CD14-positive monocyte (primary cell): ENCODE data around the gene TGFB1I1. TPM values are rescaled to one million over a fixed set of nuclear protein-coding genes. Genes with fewer than 3 reads are reported as not detected.

ENCODE experiments used
- DNase-seq, 3 donors: peaks; one replicate each; pipeline ENCODE4 v3.0.0-alpha.2; 2011 to 2022
- H2AFZ ChIP-seq: 2 replicates; pipeline ENCODE4 v1.6.0; 2012; ENCODE audit warnings: mild to moderate bottlenecking, low read depth, low read length, inconsistent platforms; ENCODE audit not compliant: insufficient read depth, poor library complexity, severe bottlenecking
- H3K27ac ChIP-seq, 2 donors: 1 replicate in 1 of 2; 2 replicates in 1 of 2; pipeline ENCODE4 v1.5.1; 2012 to 2013; ENCODE audit warnings: low read length in 2 of 2, control low read depth in 1 of 2, inconsistent platforms in 1 of 2, low read depth in 1 of 2, mild to moderate bottlenecking in 1 of 2
- H3K27me3 ChIP-seq, 2 donors: one replicate each; pipeline versions ENCODE4 v1.6.0 to v1.6.1; 2011 to 2013; ENCODE audit warnings: low read length in 2 of 2; ENCODE audit not compliant: control insufficient read depth in 2 of 2, insufficient read depth in 2 of 2
- H3K36me3 ChIP-seq, 2 donors: replicated peaks in 1 of 2; 1 replicate in 1 of 2; 2 replicates in 1 of 2; pipeline versions ENCODE4 v1.5.1 to v1.6.1; 2012 to 2013; ENCODE audit warnings: low read length in 2 of 2, control low read depth in 1 of 2, inconsistent platforms in 1 of 2, mild to moderate bottlenecking in 1 of 2; ENCODE audit not compliant: insufficient read depth in 2 of 2, control insufficient read depth in 1 of 2
- H3K4me1 ChIP-seq, 2 donors: 1 replicate in 1 of 2; 2 replicates in 1 of 2; pipeline versions ENCODE4 v1.5.1 to v1.6.1; 2012 to 2013; ENCODE audit warnings: low read length in 2 of 2, control low read depth in 1 of 2, inconsistent platforms in 1 of 2, mild to moderate bottlenecking in 1 of 2, moderate library complexity in 1 of 2; ENCODE audit not compliant: insufficient read depth in 2 of 2, control insufficient read depth in 1 of 2
- H3K4me2 ChIP-seq: replicated peaks from 2 replicates; pipeline ENCODE3; 2012; ENCODE audit warnings: low read length, moderate library complexity, mild to moderate bottlenecking; ENCODE audit not compliant: poor library complexity, severe bottlenecking; ENCODE audit errors: extremely low read depth
- H3K4me3 ChIP-seq, 3 experiments: fragments of 200-600 bp in 1 of 3; sonication (generic) in 1 of 3; replicated peaks in 1 of 3; 1 replicate in 2 of 3; 2 replicates in 1 of 3; pipeline ENCODE4 v1.5.1; 2011 to 2013; ENCODE audit warnings: low read length in 3 of 3, mild to moderate bottlenecking in 3 of 3, control low read depth in 2 of 3, low read depth in 2 of 3, inconsistent platforms in 1 of 3, moderate library complexity in 1 of 3
- H3K79me2 ChIP-seq: 2 replicates; pipeline ENCODE4 v1.6.0; 2012; ENCODE audit warnings: mild to moderate bottlenecking, control low read depth, inconsistent platforms, low read length, moderate library complexity; ENCODE audit not compliant: insufficient read depth
- H3K9ac ChIP-seq: 2 replicates; pipeline ENCODE4 v1.6.0; 2017; ENCODE audit warnings: low read length, mild to moderate bottlenecking; ENCODE audit not compliant: insufficient read depth, poor library complexity, severe bottlenecking
- H3K9me3 ChIP-seq, 2 donors: replicated peaks in 1 of 2; 1 replicate in 1 of 2; 2 replicates in 1 of 2; pipeline versions ENCODE4 v1.5.1 to v1.6.1; 2012 to 2013; ENCODE audit warnings: low read length in 2 of 2, control low read depth in 1 of 2; ENCODE audit not compliant: control insufficient read depth in 1 of 2, insufficient read depth in 1 of 2
- H4K20me1 ChIP-seq: 2 replicates; pipeline ENCODE4 v1.6.0; 2012; ENCODE audit warnings: mild to moderate bottlenecking, low read length, control low read depth, moderate library complexity; ENCODE audit not compliant: insufficient read depth
- H3K27ac Mint-ChIP-seq, 7 donors: one replicate each; pipeline ENCODE4 v1.8.0; 2020; ENCODE audit warnings: mild to moderate bottlenecking in 7 of 7, mixed read lengths in 7 of 7, moderate library complexity in 6 of 7, inconsistent platforms in 2 of 7
- H3K27me3 Mint-ChIP-seq, 3 donors: one replicate each; pipeline ENCODE4 v1.8.0; 2021 to 2022; ENCODE audit warnings: low read depth in 3 of 3, mild to moderate bottlenecking in 3 of 3, mixed read lengths in 3 of 3, moderate library complexity in 3 of 3, inconsistent platforms in 1 of 3
- H3K36me3 Mint-ChIP-seq, 2 donors: one replicate each; pipeline ENCODE4 v1.8.0; 2020; ENCODE audit warnings: mixed read lengths in 2 of 2, inconsistent platforms in 1 of 2, mild to moderate bottlenecking in 1 of 2
- H3K4me1 Mint-ChIP-seq: one replicate; pipeline ENCODE4 v1.8.0; 2020; ENCODE audit warnings: mild to moderate bottlenecking, mixed read lengths
- H3K4me3 Mint-ChIP-seq, 2 donors: one replicate each; pipeline ENCODE4 v1.8.0; 2020; ENCODE audit warnings: mild to moderate bottlenecking in 2 of 2, mixed read lengths in 2 of 2, moderate library complexity in 1 of 2
- H3K9me3 Mint-ChIP-seq, 7 donors: one replicate each; pipeline ENCODE4 v1.8.0; 2020 to 2022; ENCODE audit warnings: mixed read lengths in 7 of 7, mild to moderate bottlenecking in 6 of 7, moderate library complexity in 6 of 7, inconsistent platforms in 2 of 7
- WGBS: methylation state at CpG from one replicate; pipeline ENCODE4 v1.1.5; 2013; ENCODE audit warnings: missing lambda C conversion rate; ENCODE audit not compliant: insufficient coverage; 5-methylcytosine and 5-hydroxymethylcytosine counted together
- intact Hi-C, 2 donors: fragments of 100-400 bp; cut with micrococcal nuclease; formaldehyde crosslinking; loops; one replicate each; pipeline versions ENCODE4 v1.15.0 to v1.15.1; 2023
- polyA plus RNA-seq, 3 donors: library from polyadenylated mRNA; depleted of rRNA in 1 of 3; unstranded in 2 of 3; stranded (reverse) in 1 of 3; fragments of 300-500 nt in 2 of 3; fragments of >200 nt in 1 of 3; fragmentation: Illumina TruSeq in 2 of 3; gene quantifications; 1 replicate in 2 of 3; 2 replicates in 1 of 3; pipeline ENCODE4 v1.2.3, GENCODE V29; 2012 to 2021
- TF ChIP-seq, protein P1 (sequence below): fragments of 200-600 bp; IDR thresholded peaks from one replicate; pipeline ENCODE4 v1.8.0; 2022; ENCODE audit warnings: antibody characterized with exemption, mild to moderate bottlenecking

TGFB1I1 gene
- polyA plus RNA-seq, 3 donors = 0.11 to 0.16 TPM; not detected in 1

DNA sequence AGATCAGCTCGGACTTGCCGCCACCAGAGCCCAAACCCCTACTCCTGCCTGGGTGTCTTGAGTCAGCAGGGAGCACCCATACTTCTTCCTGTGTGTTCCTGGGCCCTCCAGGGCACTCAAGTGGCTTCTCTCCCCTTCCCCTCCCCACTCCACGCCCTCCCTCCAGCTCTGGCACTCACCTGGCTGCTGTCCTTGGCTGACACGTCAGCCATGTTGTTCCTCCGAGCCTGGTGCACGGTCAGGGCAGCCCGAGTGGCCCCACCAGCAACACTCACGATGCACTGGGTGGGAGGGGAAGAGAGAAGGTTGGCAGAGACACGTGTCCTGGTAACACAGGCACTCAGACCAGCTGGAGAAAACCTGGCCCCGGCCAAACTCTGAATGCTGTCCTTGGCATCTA lies 24.7 kb downstream of the TGFB1I1 start:
- Mint-ChIP-seq H3K4me3 (no peak overlapping the region), H3K9me3 (no peaks in the 10 kb centered on the region), H3K27me3 (no peaks in the 10 kb centered on the region), H3K4me1 (no peaks in the 10 kb centered on the region), H3K27ac (no peak overlapping the region), H3K36me3 (peaks cover 71 to 81% of the 10 kb centered on the region in 2 donors)
- no peaks in the 10 kb centered on the region for H3K9me3 ChIP-seq
- H3K36me3 ChIP-seq = peaks cover 60 to 89% of the 10 kb centered on the region in 2 donors
- 96% methylated on average over 8 of the region's 10 CpGs for WGBS
- intact Hi-C loops = no loop called here
- H3K4me1 ChIP-seq = no peaks in the 10 kb centered on the region
- no peak for DNase-seq
- no peaks in the 10 kb centered on the region for H3K27me3 ChIP-seq
- no peaks in the 10 kb centered on the region for H4K20me1 ChIP-seq
- no peak overlapping the region for H3K27ac ChIP-seq
- no peaks in the 10 kb centered on the region for H3K79me2 ChIP-seq
- no peak overlapping the region for H2AFZ ChIP-seq
- no peak overlapping the region for H3K9ac ChIP-seq
- H3K4me2 ChIP-seq = no peak overlapping the region
- H3K4me3 ChIP-seq = no peak overlapping the region
- TF ChIP-seq, protein P1, sequence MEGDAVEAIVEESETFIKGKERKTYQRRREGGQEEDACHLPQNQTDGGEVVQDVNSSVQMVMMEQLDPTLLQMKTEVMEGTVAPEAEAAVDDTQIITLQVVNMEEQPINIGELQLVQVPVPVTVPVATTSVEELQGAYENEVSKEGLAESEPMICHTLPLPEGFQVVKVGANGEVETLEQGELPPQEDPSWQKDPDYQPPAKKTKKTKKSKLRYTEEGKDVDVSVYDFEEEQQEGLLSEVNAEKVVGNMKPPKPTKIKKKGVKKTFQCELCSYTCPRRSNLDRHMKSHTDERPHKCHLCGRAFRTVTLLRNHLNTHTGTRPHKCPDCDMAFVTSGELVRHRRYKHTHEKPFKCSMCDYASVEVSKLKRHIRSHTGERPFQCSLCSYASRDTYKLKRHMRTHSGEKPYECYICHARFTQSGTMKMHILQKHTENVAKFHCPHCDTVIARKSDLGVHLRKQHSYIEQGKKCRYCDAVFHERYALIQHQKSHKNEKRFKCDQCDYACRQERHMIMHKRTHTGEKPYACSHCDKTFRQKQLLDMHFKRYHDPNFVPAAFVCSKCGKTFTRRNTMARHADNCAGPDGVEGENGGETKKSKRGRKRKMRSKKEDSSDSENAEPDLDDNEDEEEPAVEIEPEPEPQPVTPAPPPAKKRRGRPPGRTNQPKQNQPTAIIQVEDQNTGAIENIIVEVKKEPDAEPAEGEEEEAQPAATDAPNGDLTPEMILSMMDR = no peak

DNA sequence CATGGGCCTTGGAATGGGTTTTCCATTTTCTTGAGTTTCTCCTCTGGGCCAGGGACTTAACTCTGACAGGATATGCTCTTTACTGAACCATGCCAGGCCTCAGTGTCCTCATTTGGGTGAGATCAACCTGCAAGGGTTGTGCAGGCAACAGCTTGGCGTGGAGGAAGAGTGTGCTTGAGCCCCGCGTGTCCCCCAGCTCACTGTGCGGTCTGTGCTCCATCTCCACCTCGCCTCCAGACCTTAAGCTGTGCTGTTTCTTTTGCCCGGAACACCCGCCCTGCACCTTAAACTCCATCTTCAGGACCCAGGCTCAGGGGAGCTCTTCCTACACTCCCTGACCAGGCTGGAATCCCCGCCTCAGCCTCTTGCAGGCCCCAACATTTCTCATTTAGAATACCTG lies 26.5 kb downstream of the TGFB1I1 start:
- Histone ChIP-seq H3K27me3 (no peaks in the 10 kb centered on the region), H3K4me2 (no peak overlapping the region), H3K36me3 (peaks cover 45 to 71% of the 10 kb centered on the region in 2 donors), H3K4me1 (no peaks in the 10 kb centered on the region), H3K9ac (no peak overlapping the region), H4K20me1 (no peaks in the 10 kb centered on the region), H3K27ac (no peak overlapping the region), H3K4me3 (no peak overlapping the region), H3K79me2 (no peaks in the 10 kb centered on the region), H3K9me3 (no peaks in the 10 kb centered on the region), H2AFZ (no peak overlapping the region)
- no peaks in the 10 kb centered on the region for H3K9me3 Mint-ChIP-seq
- DNase-seq = no peak
- no peak overlapping the region for H3K27ac Mint-ChIP-seq
- WGBS = 100% methylated on average over 6 of the region's 8 CpGs
- peaks cover 54 to 64% of the 10 kb centered on the region in 2 donors for H3K36me3 Mint-ChIP-seq
- no peaks in the 10 kb centered on the region for H3K4me1 Mint-ChIP-seq
- H3K4me3 Mint-ChIP-seq = no peak overlapping the region
- intact Hi-C loops = no loop called here
- TF ChIP-seq, protein P1 = no peak
- H3K27me3 Mint-ChIP-seq = no peaks in the 10 kb centered on the region
